Chondrocyte (in vitro differentiated cells): ENCODE results near the gene PHOX2B. TPM values are rescaled to one million over a fixed set of nuclear protein-coding genes. Genes with fewer than 3 reads are reported as not detected.

Source experiments
- DNase-seq: peaks from one replicate; pipeline ENCODE4 v3.0.0; 2021; ENCODE audit warnings: mixed read lengths, low spot score
- H3K27ac Mint-ChIP-seq: one replicate; pipeline ENCODE4 v1.8.0; 2021; ENCODE audit warnings: mild to moderate bottlenecking, moderate library complexity, mixed read lengths; ENCODE audit not compliant: unreplicated experiment
- H3K27me3 Mint-ChIP-seq: 2 replicates; pipeline ENCODE4 v1.8.0; 2021; ENCODE audit warnings: low read depth, mixed read lengths
- H3K36me3 Mint-ChIP-seq: 2 replicates; pipeline ENCODE4 v1.8.0; 2021; ENCODE audit warnings: low read depth, mixed read lengths
- H3K4me1 Mint-ChIP-seq: 2 replicates; pipeline ENCODE4 v1.8.0; 2021; ENCODE audit warnings: low read depth, mild to moderate bottlenecking, mixed read lengths
- H3K4me3 Mint-ChIP-seq: one replicate; pipeline ENCODE4 v1.8.0; 2021; ENCODE audit warnings: mild to moderate bottlenecking, moderate library complexity, mixed read lengths; ENCODE audit not compliant: unreplicated experiment
- H3K9me3 Mint-ChIP-seq: 2 replicates; pipeline ENCODE4 v1.8.0; 2021; ENCODE audit warnings: low read depth, mixed read lengths
- CTCF ChIP-seq: fragments of 200-600 bp; sonication (generic); IDR thresholded peaks from 2 replicates; pipeline ENCODE4 v1.5.0; 2021; ENCODE audit warnings: antibody characterized with exemption, mild to moderate bottlenecking, moderate library complexity
- total RNA-seq: library from RNA; stranded (reverse); gene quantifications from 3 replicates; pipeline ENCODE4 v1.2.1, GENCODE V29; 2021

PHOX2B gene
- total RNA-seq, 1 donor from 2014 or later = not detected

- no peak for DNase-seq
- TF ChIP-seq CTCF = no peak
- Mint-ChIP-seq H3K9me3 (peaks cover 5% of the 10 kb centered on the region), H3K27me3 (peaks cover 41% of the 10 kb centered on the region), H3K4me3 (no peak overlapping the region), H3K27ac (no peak overlapping the region), H3K36me3 (peaks cover 1% of the 10 kb centered on the region), H3K4me1 (no peaks in the 10 kb centered on the region)
These were observed 43.0 kb upstream of the PHOX2B start for GRCh38 chr4:41791557-41791956.

GRCh38 chr4:41787931-41788330, 39.4 kb upstream of the PHOX2B start:
- H3K4me1 Mint-ChIP-seq = no peaks in the 10 kb centered on the region
- TF ChIP-seq CTCF = no peak
- no peak for DNase-seq
- H3K9me3 Mint-ChIP-seq = peaks cover 5% of the 10 kb centered on the region
- no peak overlapping the region for H3K4me3 Mint-ChIP-seq
- H3K27ac Mint-ChIP-seq = no peak overlapping the region
- peaks cover 1% of the 10 kb centered on the region for H3K36me3 Mint-ChIP-seq
- H3K27me3 Mint-ChIP-seq = peaks cover 34% of the 10 kb centered on the region

- DNase-seq = no peak
- Mint-ChIP-seq H3K4me1 (no peaks in the 10 kb centered on the region), H3K36me3 (peaks cover 1% of the 10 kb centered on the region), H3K4me3 (no peak overlapping the region), H3K9me3 (peaks cover 5% of the 10 kb centered on the region), H3K27me3 (peaks cover 24% of the 10 kb centered on the region), H3K27ac (no peak overlapping the region)
- no peak for TF ChIP-seq CTCF
These were observed 37.1 kb upstream of the PHOX2B start for GRCh38 chr4:41785665-41786064.

- Mint-ChIP-seq H3K4me1 (no peaks in the 10 kb centered on the region), H3K27ac (no peak overlapping the region), H3K4me3 (no peak overlapping the region), H3K27me3 (peaks cover 21% of the 10 kb centered on the region), H3K9me3 (no peaks in the 10 kb centered on the region), H3K36me3 (no peaks in the 10 kb centered on the region)
- no peak for DNase-seq
- TF ChIP-seq CTCF = no peak
These were observed 35.9 kb upstream of the PHOX2B start for GRCh38 chr4:41784191-41784979.

DNA sequence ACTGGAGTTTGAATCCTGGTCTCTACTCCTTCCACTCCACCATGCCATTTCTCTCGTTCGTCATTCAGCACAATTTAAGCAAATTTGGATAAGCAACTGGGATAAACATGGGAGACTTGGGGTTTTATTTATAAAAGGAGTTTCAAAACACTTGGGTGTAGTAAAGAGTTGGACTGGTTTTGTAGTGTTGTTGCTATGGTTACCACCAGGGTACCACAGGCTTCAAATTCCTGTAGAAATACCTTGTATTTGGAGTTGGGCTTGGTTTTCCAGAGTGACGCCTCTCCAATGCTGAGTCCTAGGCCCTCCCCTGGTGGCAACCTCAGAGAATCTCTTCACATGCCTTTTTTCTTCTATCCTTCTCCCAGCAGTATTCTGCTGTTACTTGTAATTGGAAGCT, 27.9 kb upstream of the PHOX2B start:
- Mint-ChIP-seq H3K27ac (no peak overlapping the region), H3K27me3 (peaks cover 27% of the 10 kb centered on the region), H3K4me3 (no peak overlapping the region), H3K36me3 (peaks cover 1% of the 10 kb centered on the region), H3K9me3 (no peaks in the 10 kb centered on the region), H3K4me1 (no peaks in the 10 kb centered on the region)
- TF ChIP-seq CTCF = no peak
- no peak for DNase-seq
